Muscle layer of duodenum (tissue), 2 donors: ENCODE measurements around the gene DNM3.

Experiments used
- H3K27ac ChIP-seq: one replicate; pipeline ENCODE4 v1.7.0; 2013; ENCODE audit warnings: mild to moderate bottlenecking, low read length
- H3K27me3 ChIP-seq: one replicate; pipeline ENCODE4 v1.7.0; 2013; ENCODE audit warnings: low read depth, mild to moderate bottlenecking, control low read depth, low read length
- H3K36me3 ChIP-seq, 2 donors: one replicate each; pipeline ENCODE4 v1.7.0; 2013; ENCODE audit warnings: low read length in 2 of 2, control low read depth in 1 of 2, mild to moderate bottlenecking in 1 of 2; ENCODE audit not compliant: insufficient read depth in 2 of 2, control insufficient read depth in 1 of 2
- H3K4me1 ChIP-seq, 2 donors: one replicate each; pipeline ENCODE4 v1.7.0; 2013; ENCODE audit warnings: low read length in 2 of 2, mild to moderate bottlenecking in 2 of 2, control low read depth in 1 of 2, moderate library complexity in 1 of 2; ENCODE audit not compliant: insufficient read depth in 2 of 2, control insufficient read depth in 1 of 2
- H3K4me3 ChIP-seq, 2 donors: one replicate each; pipeline ENCODE4 v1.7.0; 2013; ENCODE audit warnings: low read length in 2 of 2, low read depth in 1 of 2, mild to moderate bottlenecking in 1 of 2
- H3K9me3 ChIP-seq, 2 donors: one replicate each; pipeline ENCODE4 v1.7.0; 2013; ENCODE audit warnings: low read length in 2 of 2, control low read depth in 1 of 2, mild to moderate bottlenecking in 1 of 2; ENCODE audit not compliant: control insufficient read depth in 1 of 2
- donor health status: healthy.

DNM3 gene

DNA sequence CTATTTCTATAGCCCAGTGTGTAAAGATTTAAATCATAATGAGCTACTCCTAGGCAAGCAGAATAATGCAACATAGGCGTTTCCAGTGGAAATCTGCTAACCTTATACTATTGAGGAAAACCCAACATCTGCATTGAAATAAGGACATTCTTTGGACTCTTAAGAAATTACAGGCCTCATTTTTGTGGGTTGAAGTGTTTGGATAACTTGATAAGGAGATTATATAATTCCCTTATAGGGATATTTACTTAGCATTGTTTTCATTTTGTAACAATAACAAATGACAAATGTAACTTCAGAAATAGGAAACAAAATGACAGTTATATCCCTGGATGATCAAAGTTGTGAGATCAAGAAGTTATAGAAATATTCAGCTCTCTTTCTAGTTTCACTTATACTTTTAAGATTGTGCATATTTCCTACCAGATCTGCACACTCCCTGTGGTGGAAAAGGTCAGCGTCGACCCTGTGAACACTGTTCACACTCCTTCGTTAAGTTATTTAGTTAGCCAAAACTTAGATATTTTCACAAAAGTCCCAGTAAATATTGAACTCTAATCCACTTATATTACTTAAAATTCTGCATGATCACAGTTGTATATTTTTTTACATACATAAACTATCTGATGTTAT, 294.8 kb downstream of the DNM3 start:
- Histone ChIP-seq H3K27ac (peak overlapping the region; percentile 22), H3K9me3 (no peaks in the 10 kb centered on the region), H3K4me1 (no peaks in the 10 kb centered on the region), H3K4me3 (no peak overlapping the region), H3K36me3 (peaks cover 0 to 3% of the 10 kb centered on the region in 2 donors), H3K27me3 (no peaks in the 10 kb centered on the region)

- H3K9me3 ChIP-seq: no peaks in the 10 kb centered on the region
- H3K4me3 ChIP-seq: no peak overlapping the region
- no peak overlapping the region for H3K27ac ChIP-seq
- H3K27me3 ChIP-seq: no peaks in the 10 kb centered on the region
- H3K4me1 ChIP-seq: no peaks in the 10 kb centered on the region
- peaks cover 0 to 3% of the 10 kb centered on the region in 2 donors for H3K36me3 ChIP-seq
These were observed 295.6 kb downstream of the DNM3 start for GRCh38 chr1:172136925-172137324.

GRCh38 chr1:172137703-172138454, 296.6 kb downstream of the DNM3 start:
- H3K27ac ChIP-seq: no peak overlapping the region
- no peaks in the 10 kb centered on the region for H3K9me3 ChIP-seq
- H3K4me3 ChIP-seq: no peak overlapping the region
- H3K27me3 ChIP-seq: no peaks in the 10 kb centered on the region
- H3K36me3 ChIP-seq: peaks cover 0 to 3% of the 10 kb centered on the region in 2 donors
- H3K4me1 ChIP-seq: no peaks in the 10 kb centered on the region

GRCh38 chr1:172138634-172139033, 297.3 kb downstream of the DNM3 start:
- H3K9me3 ChIP-seq: no peaks in the 10 kb centered on the region
- H3K27me3 ChIP-seq: no peaks in the 10 kb centered on the region
- H3K4me3 ChIP-seq: no peak overlapping the region
- peak overlapping the region; percentile 21 for H3K27ac ChIP-seq
- no peaks in the 10 kb centered on the region for H3K4me1 ChIP-seq
- peaks cover 0 to 2% of the 10 kb centered on the region in 2 donors for H3K36me3 ChIP-seq

GRCh38 chr1:172139196-172139595, 297.9 kb downstream of the DNM3 start:
- no peaks in the 10 kb centered on the region for H3K27me3 ChIP-seq
- H3K36me3 ChIP-seq: peaks cover 0 to 7% of the 10 kb centered on the region in 2 donors
- peak overlapping the region; percentile 21 for H3K27ac ChIP-seq

DNA sequence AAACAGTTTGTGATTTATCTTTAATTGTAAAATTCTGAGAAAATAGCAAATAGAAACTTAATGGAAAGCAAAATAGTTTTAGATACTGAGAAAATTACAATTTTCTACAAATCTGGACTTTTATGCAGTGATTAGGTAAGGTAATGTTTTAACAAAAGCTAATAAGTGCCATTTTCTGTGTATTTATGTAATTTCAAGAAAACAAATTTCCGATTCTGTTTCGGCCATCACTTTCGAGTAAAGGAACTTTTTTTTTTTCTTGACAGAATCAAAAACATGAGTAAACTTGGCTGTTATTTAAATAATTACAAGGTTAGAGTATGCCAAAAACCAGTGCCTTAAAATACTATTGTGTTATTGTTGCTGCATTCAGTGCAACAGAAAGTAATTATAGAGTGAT, 298.8 kb downstream of the DNM3 start:
- Histone ChIP-seq H3K27me3 (no peaks in the 10 kb centered on the region), H3K4me1 (no peaks in the 10 kb centered on the region), H3K36me3 (peaks cover 0 to 13% of the 10 kb centered on the region in 2 donors), H3K4me3 (peak overlapping the region in 1 of 2 donors; percentile 13), H3K9me3 (no peaks in the 10 kb centered on the region), H3K27ac (peak overlapping the region; percentile 21)

More at GRCh38 chr1:172139196-172139595, 297.9 kb downstream of the DNM3 start:
- H3K4me1 ChIP-seq: no peaks in the 10 kb centered on the region
- no peak overlapping the region for H3K4me3 ChIP-seq
- H3K9me3 ChIP-seq: no peaks in the 10 kb centered on the region

- Histone ChIP-seq H3K27me3 (no peaks in the 10 kb centered on the region), H3K27ac (peak overlapping the region; percentile 95), H3K9me3 (no peaks in the 10 kb centered on the region), H3K4me1 (no peaks in the 10 kb centered on the region), H3K4me3 (peak overlapping the region in 1 of 2 donors; percentile 13), H3K36me3 (peaks cover 0 to 15% of the 10 kb centered on the region in 2 donors)
These were observed 299.3 kb downstream of the DNM3 start for GRCh38 chr1:172140591-172140990.

GRCh38 chr1:172141341-172141881, 300.1 kb downstream of the DNM3 start:
- Histone ChIP-seq H3K27me3 (no peaks in the 10 kb centered on the region), H3K36me3 (peaks cover 0 to 15% of the 10 kb centered on the region in 2 donors), H3K27ac (peak overlapping the region; percentile 95), H3K4me1 (no peaks in the 10 kb centered on the region), H3K9me3 (no peaks in the 10 kb centered on the region), H3K4me3 (peak overlapping the region; percentile 13 to 84)

- peaks cover 0 to 4% of the 10 kb centered on the region in 2 donors for H3K4me1 ChIP-seq
- peak overlapping the region; percentile 50 to 84 for H3K4me3 ChIP-seq
- peaks cover 0 to 15% of the 10 kb centered on the region in 2 donors for H3K36me3 ChIP-seq
- H3K27me3 ChIP-seq: no peaks in the 10 kb centered on the region
- peak overlapping the region; percentile 95 for H3K27ac ChIP-seq
- H3K9me3 ChIP-seq: no peaks in the 10 kb centered on the region
These were observed 301.0 kb downstream of the DNM3 start for GRCh38 chr1:172142324-172142723.

GRCh38 chr1:172143384-172144055, 302.2 kb downstream of the DNM3 start:
- peaks cover 0 to 4% of the 10 kb centered on the region in 2 donors for H3K4me1 ChIP-seq
- H3K27me3 ChIP-seq: no peaks in the 10 kb centered on the region
- peaks cover 0 to 15% of the 10 kb centered on the region in 2 donors for H3K36me3 ChIP-seq
- peak overlapping the region; percentile 95 for H3K27ac ChIP-seq
- H3K9me3 ChIP-seq: no peaks in the 10 kb centered on the region
- peak overlapping the region; percentile 50 to 84 for H3K4me3 ChIP-seq
